Endothelial cell of umbilical vein (primary cell): Measurements from ENCODE around the gene FLVCR2.

ENCODE experiments used
- EZH2 ChIP-seq: IDR thresholded peaks from 2 replicates; pipeline ENCODE4 v1.6.1; 2012; ENCODE audit warnings: borderline replicate concordance, low read depth, mild to moderate bottlenecking, moderate library complexity, low read length, inconsistent platforms; ENCODE audit not compliant: severe bottlenecking
- JUN ChIP-seq: IDR thresholded peaks from 2 replicates; pipeline ENCODE4 v1.6.1; 2011; ENCODE audit warnings: borderline replicate concordance, low read depth; ENCODE audit not compliant: insufficient read length, insufficient read depth
- MAX ChIP-seq: IDR thresholded peaks from 2 replicates; pipeline ENCODE4 v1.6.1; 2011; ENCODE audit not compliant: insufficient read depth, insufficient read length
- POLR2AphosphoS5 ChIP-seq: IDR thresholded peaks from 2 replicates; pipeline ENCODE4 v1.6.1; 2012; ENCODE audit warnings: low read depth, mild to moderate bottlenecking, control low read depth, low read length, moderate library complexity; ENCODE audit not compliant: insufficient read depth
- TF ChIP-seq, protein P1 (sequence below), 2 donors: IDR thresholded peaks; 1 replicate in 1 of 2; 2 replicates in 1 of 2; pipeline ENCODE4 v1.5.1; 2011; ENCODE audit warnings: low read length in 2 of 2, mild to moderate bottlenecking in 2 of 2, moderate library complexity in 2 of 2, control low read depth in 1 of 2, inconsistent platforms in 1 of 2, low read depth in 1 of 2; ENCODE audit not compliant: insufficient read depth in 1 of 2; ENCODE audit errors: extremely low read depth in 1 of 2

DNA sequence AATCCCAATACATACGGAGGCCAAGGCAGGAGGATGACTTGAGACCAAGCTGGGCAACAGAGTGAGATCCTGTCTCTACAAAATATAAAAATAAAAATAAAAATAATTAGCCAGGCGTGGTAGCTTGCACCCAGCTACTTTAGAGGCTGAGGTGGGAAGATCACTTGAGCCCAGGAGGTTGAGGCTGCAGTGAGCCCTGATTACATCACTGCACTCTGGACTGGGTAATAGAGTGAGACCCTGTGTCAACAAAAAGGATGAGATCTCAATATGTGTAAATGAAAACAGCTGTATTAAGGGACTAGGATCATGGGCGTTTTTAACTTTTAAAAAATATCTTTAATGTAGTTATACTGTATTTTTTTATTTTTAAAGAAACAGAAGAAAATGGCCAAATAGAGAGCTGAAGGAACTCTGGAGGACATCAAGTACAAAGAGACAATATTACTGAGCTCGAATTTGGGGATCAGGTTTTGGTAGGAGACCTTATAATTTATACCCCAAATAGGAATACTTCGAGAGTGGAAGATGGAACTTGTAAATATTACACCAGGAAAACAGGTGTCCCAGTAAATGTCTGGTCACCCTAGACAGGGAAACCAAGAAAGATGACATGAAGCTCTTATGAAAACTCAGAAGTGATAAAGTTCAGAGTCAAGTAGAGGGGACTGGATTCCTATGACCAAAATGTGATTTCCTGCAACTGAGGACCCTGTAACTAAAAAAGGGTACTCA, 43.1 kb upstream of the FLVCR2 start:
- TF ChIP-seq, protein P1, sequence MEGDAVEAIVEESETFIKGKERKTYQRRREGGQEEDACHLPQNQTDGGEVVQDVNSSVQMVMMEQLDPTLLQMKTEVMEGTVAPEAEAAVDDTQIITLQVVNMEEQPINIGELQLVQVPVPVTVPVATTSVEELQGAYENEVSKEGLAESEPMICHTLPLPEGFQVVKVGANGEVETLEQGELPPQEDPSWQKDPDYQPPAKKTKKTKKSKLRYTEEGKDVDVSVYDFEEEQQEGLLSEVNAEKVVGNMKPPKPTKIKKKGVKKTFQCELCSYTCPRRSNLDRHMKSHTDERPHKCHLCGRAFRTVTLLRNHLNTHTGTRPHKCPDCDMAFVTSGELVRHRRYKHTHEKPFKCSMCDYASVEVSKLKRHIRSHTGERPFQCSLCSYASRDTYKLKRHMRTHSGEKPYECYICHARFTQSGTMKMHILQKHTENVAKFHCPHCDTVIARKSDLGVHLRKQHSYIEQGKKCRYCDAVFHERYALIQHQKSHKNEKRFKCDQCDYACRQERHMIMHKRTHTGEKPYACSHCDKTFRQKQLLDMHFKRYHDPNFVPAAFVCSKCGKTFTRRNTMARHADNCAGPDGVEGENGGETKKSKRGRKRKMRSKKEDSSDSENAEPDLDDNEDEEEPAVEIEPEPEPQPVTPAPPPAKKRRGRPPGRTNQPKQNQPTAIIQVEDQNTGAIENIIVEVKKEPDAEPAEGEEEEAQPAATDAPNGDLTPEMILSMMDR (IDR thresholded peaks at IDR 0.05; ENCODE audit: extremely low read depth in 1 of 2, insufficient read depth in 1 of 2, low read depth in 1 of 2, low read length in 2 of 2), result no peak
- TF ChIP-seq EZH2 (no peak), POLR2AphosphoS5 (no peak), JUN (no peak), MAX (no peak)
